Measurements from ENCODE around the gene SIK3.
"Not testable (repeated sequence)": the region's sequence is repeated elsewhere in the genome, so short reads cannot be mapped to it uniquely, and the experiment has no call there.

Gene SIK3

GRCh38 chr11:116834535-116835041 lies 263.6 kb downstream of the SIK3 start:
- not testable (repeated sequence) for DNase-seq

- DNase-seq: no peak
Measured at GRCh38 chr11:116833816-116834534, 264.3 kb downstream of the SIK3 start.

- DNase-seq: no peak
Measured at GRCh38 chr11:116833491-116833815, 264.8 kb downstream of the SIK3 start.

DNA sequence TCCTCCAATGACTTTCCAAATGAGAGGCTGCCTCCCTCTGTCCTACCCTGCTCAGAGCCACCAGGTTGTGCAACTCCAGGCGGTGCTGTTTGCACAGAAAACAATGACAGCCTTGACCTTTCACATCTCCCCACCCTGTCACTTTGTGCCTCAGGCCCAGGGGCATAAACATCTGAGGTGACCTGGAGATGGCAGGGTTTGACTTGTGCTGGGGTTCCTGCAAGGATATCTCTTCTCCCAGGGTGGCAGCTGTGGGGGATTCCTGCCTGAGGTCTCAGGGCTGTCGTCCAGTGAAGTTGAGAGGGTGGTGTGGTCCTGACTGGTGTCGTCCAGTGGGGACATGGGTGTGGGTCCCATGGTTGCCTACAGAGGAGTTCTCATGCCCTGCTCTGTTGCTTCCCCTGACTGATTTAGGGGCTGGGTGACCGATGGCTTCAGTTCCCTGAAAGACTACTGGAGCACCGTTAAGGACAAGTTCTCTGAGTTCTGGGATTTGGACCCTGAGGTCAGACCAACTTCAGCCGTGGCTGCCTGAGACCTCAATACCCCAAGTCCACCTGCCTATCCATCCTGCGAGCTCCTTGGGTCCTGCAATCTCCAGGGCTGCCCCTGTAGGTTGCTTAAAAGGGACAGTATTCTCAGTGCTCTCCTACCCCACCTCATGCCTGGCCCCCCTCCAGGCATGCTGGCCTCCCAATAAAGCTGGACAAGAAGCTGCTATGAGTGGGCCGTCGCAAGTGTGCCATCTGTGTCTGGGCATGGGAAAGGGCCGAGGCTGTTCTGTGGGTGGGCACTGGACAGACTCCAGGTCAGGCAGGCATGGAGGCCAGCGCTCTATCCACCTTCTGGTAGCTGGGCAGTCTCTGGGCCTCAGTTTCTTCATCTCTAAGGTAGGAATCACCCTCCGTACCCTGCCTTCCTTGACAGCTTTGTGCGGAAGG lies 265.6 kb downstream of the SIK3 start:
- no peak for DNase-seq

- DNase-seq: no peak
Measured at GRCh38 chr11:116831790-116832349, 266.4 kb downstream of the SIK3 start.

DNA sequence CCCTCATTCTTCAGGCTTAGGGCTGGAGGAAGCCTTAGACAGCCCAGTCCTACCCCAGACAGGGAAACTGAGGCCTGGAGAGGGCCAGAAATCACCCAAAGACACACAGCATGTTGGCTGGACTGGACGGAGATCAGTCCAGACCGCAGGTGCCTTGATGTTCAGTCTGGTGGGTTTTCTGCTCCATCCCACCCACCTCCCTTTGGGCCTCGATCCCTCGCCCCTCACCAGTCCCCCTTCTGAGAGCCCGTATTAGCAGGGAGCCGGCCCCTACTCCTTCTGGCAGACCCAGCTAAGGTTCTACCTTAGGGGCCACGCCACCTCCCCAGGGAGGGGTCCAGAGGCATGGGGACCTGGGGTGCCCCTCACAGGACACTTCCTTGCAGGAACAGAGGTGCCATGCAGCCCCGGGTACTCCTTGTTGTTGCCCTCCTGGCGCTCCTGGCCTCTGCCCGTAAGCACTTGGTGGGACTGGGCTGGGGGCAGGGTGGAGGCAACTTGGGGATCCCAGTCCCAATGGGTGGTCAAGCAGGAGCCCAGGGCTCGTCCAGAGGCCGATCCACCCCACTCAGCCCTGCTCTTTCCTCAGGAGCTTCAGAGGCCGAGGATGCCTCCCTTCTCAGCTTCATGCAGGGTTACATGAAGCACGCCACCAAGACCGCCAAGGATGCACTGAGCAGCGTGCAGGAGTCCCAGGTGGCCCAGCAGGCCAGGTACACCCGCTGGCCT lies 267.9 kb downstream of the SIK3 start:
- DNase-seq: no peak

GRCh38 chr11:116829525-116830183 lies 268.6 kb downstream of the SIK3 start, which contains the start of gene APOC3:
APOC3 (plus strand) TSS chr11:116829907; CDS start chr11:116830583, 676 bp downstream.
- DNase-seq: no peak

DNA sequence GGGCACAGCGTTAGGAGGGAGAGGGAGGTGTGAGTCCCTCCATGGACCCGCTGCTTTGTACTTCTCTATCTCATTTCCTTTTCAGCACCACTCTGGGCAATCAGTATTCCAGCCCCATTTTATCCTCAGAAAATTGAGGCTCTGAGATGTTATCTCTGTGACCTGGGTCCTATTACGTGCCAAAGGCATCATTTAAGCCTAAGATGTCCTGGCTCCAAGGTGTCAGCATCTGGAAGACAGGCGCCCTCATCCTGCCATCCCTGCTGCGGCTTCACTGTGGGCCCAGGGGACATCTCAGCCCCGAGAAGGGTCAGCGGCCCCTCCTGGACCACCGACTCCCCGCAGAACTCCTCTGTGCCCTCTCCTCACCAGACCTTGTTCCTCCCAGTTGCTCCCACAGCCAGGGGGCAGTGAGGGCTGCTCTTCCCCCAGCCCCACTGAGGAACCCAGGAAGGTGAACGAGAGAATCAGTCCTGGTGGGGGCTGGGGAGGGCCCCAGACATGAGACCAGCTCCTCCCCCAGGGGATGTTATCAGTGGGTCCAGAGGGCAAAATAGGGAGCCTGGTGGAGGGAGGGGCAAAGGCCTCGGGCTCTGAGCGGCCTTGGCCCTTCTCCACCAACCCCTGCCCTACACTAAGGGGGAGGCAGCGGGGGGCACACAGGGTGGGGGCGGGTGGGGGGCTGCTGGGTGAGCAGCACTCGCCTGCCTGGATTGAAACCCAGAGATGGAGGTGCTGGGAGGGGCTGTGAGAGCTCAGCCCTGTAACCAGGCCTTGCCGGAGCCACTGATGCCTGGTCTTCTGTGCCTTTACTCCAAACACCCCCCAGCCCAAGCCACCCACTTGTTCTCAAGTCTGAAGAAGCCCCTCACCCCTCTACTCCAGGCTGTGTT lies 269.4 kb downstream of the SIK3 start:
- DNase-seq: no peak

GRCh38 chr11:116827461-116827860 lies 270.8 kb downstream of the SIK3 start:
- no peak for DNase-seq

GRCh38 chr11:116826751-116827431 lies 271.3 kb downstream of the SIK3 start:
- DNase-seq: no peak

GRCh38 chr11:116825854-116826750 lies 272.1 kb downstream of the SIK3 start:
- DNase-seq: no peak

GRCh38 chr11:116825434-116825833 lies 272.8 kb downstream of the SIK3 start:
- DNase-seq: no peak

DNA sequence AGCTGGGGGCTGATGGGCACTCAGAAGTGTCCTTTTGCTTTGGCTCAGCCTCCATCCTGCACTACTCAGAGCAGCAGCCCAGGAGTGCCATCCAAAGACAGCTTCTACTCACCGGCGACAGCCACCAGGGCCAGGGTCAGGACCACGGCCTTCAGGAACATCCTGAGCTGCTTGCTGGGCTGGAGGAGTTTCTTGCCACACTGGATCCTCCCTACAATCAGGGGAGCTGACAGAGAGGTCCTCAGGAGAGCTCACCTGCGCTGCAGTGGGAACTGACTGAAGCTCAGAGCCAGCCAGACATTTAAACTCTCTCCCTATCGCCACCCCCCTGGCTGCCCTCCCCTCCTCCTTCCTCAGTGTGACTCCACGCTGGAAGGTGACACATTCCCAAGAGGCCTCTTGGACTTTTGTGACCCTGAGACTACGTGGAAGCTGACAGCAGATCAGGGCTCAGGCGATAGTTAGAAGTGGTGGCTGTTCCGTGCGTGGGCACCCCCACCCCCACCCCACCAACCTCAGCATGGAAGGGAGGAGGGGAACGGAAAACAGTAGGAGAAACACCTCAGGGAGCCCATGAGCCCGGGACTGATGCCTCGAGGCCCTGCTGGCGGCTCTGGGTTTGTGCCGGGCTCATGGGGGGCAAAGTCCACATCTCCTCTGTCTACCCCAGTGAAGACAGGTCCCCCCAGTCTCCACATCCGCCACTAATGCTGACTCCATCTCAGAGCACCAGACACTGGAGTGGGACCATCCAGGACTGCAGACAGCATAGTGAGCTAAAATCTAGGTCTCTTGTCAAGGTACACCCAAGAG lies 275.0 kb downstream of the SIK3 start, which contains the start of gene APOA4:
Gene APOA4 (minus strand): TSS at position 274 of the 813 bp plus-strand sequence. CDS start 113 bp downstream, at position 161.
- no peak for DNase-seq

DNA sequence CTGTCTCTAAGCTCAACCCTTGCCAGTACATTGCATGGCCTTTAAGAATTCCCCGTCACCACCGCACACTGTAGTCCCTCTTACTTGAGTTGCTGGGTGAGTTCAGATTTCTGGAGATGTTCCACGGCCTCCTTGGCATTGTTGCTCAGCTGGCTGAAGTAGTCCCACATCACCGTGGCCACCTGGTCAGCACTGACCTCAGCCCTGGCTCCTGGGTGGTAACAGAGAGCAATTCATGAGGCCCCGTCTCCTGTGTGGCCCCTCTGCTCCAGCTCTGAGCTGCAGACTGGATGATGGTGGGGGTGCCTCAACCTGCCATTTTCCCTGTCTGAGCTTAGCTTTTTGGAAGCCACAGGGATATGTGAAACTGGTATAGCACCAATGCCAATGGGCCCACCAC lies 275.7 kb downstream of the SIK3 start:
- no peak for DNase-seq

- no peak for DNase-seq
Measured at GRCh38 chr11:116821050-116821918, 276.9 kb downstream of the SIK3 start.

- no peak for DNase-seq
Measured at GRCh38 chr11:116819049-116819448, 279.2 kb downstream of the SIK3 start.

DNA sequence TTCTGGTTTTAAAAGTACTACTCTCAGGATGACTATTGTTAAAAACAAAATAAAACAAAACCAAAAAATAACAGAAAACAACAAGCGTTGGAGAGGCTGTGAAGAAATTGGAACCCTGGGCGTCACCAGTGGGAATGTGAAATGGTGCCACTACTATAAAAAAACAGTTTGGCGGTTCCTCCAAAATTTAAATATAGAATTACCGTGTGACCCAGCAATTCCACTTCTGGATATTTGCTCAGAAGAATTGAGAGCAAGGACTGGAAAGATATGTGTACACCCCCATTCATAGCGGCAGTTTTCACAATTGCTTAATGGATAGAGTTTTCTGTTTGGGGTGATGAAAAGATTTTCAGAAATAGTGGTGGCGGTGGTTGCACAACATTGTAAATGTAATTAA lies 283.7 kb downstream of the SIK3 start:
- DNase-seq: no peak

Measured in suppressor macrophage treated with lipopolysaccharide for 4 hours (primary cell).